ENCODE results near the gene LFNG.
A peak's percentile ranks its signal among the peaks of the same experiment; 100 is the strongest.

Gene LFNG

DNA sequence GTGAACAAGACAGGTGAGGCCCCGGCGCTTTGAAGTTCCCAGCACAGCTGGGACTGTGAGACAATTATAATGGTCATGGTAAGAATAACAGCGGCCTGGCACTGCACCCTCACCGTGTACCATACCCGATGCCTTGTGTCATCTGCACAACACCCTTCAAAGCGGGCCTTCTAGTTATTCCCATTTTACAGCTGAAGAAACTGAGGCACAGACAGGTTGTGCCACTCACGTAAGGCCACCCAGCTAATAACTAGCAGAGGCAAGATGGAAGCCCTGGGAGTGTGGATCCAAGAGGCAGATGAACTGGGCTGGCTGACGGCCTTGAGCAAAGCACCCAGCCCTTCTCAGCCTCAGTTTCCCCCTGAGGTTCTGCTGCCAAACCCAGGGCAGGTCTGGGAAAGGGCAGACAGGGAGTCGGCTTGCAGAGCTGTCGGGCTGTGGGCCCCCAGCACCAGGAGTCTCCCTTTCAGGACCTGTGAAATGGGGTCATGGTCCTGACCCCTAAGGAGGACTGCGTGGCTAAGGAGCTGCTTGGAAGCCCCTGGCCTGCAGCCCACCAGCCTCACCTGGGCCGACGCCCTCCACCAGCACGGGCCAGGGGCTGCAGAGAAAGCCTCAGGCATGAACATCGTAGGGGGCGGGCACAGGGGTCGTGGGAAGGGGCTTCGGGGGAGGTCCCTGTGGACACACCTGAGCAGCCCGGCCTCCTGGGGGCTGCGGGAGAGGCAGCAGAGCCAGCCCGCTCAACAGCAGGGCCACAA lies 15.3 kb upstream of the LFNG start:
- DNase-seq = no peak

DNA sequence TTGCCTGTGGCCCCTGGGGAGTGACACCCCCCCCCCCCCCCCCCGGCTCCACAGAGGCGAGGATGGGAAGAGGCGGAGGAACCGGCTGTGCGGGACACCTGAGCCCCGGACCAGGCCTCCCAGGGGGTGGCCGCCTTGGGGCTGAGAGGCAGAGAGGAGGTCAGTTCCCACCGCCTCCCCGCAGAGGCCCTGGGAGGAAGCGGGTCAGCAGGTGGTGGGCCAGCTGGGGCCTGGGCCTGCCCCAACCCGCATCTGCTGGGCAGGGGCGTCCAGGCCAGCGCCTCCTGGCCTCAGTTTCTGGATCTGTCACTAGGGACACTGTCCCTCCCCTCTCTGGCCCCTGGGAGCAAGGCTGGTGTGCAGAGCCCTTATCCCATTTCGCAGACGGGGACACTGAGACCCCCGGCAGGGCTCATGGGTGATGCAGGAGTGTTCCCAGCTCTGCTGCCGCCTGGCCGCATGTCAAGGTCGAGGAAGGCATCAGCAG lies 14.6 kb upstream of the LFNG start:
- DNase-seq = no peak

DNA sequence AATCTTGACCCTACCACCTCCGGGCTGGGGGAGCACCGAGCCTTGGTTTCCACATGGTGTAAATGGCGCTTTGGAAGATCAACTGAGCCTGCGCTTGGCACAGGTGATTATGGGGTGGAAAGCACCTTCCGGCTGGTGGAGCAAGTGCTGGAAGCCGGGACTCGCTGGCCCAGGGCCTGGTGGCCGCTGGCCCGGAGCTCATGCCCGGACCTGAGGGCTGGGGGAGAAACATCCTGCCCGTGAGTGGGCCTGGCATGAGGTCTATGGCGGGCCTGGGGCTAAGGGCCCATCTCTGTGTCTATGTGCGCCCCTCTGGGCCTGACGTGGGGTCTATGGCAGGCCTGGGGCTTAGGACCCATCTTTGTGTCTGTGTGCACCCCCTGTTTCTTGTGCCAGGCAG lies 14.2 kb upstream of the LFNG start:
- DNase-seq = no peak

DNA sequence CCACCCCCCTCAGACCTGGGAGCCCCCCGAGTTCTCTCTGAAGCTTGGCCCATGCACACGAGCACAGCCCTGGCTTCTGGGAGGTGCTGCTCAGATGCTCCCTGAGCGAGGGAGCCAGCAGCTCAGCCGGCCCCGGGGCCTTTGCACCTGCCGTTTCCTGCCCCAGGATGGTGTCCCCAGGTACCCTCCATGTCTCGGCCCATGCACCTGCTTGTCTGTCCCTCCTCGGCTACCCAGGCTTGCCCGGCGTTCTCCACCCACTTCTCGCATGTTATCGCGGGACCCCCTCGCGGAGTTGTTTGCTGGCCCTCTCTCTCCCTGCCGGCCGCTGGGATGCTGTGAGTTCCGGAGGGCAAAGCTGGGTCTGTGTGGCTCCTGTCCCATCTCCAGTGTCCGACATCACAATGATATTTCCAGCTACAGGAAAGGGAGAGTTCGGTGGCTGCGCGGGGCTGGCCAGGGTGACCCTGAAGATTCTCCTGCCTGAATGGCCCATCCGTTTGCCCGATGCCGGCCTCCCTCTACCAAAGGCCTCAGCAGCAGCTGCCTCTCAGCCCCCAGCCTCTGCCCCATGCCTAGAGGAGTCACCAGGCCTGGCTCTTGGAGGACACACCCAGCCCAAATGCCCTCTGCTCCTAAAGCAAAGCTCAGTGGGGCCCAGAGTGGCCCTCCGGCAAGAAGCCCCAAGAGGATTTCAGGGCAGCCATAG lies 12.2 kb upstream of the LFNG start:
- no peak for DNase-seq

DNA sequence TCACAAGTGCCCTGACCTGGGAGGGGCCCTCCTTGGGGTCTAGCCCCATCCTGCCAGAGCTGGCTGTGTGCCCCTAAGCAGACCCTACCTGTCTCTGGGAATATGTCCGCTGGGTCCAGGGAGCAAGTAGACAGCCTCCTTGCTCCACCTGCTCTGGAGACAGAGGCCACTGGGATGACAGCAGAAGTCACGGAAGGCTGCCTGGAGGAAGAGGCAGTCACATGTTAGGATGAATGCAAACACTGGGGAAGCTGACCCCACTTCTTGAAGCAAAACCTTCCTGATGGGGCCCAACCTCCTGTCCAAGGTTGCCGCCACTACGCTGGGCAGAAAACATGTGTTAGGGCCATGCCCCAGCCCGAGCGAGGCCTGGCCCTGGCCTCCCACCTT lies 11.7 kb upstream of the LFNG start:
- DNase-seq = no peak

DNA sequence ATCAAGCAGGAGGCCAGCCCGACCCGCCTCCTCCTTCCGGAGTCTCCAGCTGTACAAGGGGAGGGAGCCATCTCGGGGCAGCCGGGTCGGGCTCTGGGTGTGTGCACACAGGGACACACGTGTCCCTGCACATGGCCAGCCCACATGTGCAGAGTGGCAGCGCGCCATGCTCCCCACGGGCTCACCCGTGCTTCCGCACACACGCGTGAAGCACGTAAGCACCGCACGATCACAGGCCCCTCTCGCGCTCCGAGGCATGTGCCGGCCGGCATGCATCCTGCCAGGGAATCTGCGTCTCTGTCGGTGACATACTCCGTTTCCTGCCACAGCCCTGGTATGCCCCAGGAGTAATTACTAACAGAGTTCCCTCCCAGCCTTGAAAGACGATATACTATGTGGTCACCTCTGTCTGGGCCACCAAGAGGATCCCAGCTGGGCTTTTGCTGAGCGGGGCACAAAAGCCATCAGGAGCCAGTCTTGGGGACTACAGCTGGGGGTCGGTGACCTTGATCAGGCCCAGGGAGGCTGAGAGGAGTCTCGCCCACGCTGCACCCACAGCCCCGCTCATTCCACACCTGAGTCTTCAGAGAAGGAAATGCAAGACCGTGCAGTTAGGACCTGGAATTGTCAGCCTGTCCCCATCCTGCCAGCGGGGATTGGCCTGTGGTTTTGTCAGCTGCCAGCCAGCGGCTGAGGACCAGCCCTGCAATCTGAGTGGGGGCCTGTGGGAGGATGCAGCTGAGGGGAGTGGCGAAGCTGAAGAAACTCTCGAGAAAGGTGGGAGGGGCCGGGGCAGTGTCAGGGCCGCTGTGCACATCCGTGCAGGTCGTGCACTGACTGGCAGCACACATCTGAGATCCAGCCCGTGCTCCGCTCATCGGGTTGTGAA lies 11.0 kb upstream of the LFNG start:
- DNase-seq = peak; percentile 61

DNA sequence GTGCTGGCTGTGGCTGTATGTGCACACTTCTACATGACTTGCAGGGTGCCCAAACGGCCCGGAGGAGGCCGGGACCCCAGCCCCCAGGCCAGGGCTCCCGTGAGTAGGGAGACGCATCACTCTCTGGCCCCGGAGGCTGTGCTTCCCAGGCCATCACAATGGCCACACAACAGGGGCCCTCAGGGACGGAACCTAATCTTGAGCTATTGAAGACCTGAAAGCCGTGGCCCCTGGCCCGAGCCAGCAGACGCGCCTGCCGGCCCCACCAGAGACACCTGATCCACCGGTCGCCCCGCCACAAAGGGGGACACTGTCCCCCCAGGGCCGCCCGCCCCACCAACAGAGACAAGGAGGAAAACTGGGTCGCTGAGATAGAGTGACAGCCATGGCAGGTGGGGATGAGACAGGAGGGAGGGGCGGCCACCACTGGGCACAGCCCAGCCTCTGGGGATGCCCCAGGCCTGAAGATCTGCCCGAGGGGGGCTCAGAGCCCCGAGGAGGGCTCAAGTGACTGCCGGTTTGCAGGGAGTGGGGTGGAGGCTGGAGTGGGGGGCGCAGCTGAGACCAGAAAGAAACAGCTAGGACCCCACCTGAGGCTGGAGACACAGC lies 10.2 kb upstream of the LFNG start:
- no peak for DNase-seq

DNA sequence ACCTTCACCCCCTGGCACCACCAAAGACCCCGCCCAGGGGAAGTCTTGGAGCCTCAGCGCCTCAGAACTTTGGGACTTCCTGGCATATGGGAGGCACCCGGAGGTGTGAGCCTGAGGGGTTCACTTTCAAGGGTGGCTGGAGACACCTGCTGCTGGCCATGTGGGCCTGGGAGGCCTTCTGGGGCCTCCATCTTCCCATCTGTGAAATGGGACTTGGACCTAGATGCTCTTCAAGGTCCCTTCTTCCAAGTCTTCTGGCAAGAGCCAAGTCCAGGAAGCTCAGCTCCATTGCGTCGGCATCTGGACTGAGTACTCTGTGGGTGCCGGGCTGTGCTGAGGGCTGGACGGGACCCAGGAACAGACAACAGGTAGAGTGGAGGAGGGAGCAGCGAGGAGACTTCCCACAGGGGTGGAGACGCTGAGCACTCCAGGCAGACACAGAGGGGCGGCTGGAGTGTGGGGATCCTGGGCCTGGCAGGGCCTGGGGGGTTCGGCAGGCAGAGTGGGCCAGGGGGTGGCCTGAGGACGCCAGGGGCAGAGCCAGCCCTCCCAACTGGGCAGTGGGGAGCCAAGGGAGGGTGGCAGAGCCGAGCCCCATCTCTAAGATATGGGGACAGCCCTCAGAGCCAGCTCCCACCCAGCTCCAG lies 9.3 kb upstream of the LFNG start:
- DNase-seq = no peak

DNA sequence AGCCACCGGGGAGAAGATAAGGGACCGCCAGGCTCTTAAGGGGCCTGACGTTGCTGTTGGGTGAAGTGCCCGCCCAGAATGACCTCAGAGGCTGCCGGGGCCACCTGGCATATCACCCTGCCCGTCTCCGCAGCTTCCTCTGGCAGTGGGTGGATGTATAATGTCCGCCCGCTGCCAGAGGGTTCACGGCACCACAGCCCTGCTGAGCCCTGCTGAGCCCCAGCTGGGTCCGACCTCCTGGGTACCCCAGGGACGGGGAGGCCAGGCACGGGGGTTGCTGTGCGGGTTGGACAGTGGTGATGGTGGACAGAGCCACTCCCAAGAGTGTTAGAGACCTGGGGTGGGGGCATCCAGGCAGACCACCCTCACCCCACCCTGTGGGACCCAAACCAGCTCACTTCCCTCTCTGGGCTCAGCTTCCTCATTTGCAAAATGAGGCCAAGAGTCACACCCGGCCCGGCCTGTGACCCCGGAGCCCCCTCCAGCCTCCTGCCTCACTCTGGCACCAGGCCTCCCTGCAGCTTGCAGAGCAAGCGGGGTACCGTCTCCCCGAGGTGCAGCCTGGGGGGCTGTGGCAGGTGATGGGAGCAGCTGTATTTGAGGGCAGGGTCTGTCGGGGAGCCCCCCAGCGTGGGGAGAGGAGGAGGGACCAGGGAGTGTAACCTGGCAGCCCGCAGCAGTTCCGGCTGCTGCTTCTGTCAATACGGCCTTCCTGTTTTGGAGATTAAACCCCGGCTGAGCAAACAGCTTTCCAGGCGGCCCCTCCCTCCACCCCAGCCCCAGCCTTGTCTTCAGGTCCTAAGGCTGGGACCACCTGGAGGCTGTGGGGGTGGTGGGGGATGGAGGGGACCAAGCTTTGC lies 8.4 kb upstream of the LFNG start:
- DNase-seq = peak; percentile 53

DNA sequence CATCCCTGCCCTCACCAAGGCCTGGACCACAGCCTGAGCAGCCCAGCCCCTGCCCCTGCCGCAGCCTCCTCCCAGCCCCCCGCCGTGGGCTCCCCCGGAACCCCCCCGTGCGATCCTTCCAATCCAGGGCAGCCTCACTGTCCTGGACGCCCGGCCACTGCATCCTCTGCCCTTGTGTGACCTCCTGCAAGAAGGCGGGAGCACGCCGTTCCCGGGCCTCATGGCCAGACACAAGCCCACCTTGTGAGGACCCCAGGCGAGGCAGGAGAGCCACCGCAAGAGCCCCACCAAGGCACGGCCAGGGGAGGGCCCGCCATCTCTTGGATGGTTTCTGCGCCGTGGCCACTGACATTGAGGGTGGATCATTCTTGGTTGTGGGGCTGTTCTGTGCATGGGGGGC lies 7.8 kb upstream of the LFNG start:
- no peak for DNase-seq

DNA sequence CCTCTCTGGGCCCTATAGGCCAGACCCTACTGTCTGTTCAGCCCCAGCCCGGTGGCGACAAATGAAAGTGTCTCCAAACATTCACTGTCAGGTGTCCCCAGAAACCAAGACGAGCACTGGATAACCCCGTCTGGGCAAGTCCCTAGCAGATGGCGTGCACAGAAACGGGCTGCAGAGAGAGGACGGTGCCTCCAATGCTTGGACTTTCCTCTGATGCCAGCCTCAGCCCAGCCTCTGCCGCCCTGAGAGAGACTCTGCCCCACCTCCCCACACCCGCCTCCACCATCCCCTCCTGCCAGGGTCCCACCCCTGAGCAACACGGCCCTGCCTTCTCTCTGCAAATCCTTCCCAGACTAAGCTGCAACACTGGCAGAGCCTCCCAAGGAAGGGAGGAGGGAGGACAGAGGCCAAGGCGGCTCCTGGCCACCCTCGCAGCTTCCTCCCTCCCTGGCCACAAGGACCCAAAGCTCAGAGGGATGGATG lies 7.4 kb upstream of the LFNG start:
- DNase-seq = no peak

DNA sequence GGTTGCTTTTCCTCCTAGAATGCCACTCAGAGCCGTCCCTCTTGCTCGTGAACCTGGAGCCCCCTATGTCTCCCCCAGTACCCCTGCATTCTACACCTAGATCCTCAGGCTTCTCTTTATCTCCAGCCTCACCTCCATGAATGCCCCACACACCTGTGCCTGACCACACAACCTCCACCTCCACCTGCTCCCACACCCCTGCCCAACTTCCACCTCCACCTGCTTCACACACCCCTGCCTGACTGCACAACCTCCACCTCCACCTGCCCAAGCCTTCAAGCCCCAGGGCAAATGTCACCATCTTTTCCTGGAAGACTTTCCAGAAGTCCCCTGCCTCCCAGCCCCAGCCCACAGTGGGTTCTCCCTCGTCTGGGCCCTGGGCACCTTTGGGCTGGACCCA lies 6.9 kb upstream of the LFNG start:
- no peak for DNase-seq

DNA sequence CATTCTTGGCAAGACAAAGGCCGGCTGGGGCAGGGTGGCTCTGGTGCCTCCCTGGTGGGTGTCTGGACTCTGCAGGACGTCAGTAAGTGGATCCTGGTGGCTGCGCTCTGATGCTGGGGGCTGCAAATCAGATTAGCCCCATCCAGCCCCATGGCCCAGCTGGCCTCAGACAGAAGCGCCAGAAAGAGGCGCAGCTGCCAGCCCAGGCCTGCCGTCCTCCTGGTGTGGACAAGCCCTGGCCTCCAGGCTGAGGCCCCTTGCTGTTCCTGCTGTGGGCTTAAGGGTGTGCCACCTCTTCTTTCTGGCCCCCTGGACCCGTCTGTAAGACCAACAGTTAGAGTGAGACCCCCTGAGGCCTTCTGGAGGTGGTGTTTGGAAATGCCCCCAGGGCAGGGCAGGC lies 5.9 kb upstream of the LFNG start:
- no peak for DNase-seq

DNA sequence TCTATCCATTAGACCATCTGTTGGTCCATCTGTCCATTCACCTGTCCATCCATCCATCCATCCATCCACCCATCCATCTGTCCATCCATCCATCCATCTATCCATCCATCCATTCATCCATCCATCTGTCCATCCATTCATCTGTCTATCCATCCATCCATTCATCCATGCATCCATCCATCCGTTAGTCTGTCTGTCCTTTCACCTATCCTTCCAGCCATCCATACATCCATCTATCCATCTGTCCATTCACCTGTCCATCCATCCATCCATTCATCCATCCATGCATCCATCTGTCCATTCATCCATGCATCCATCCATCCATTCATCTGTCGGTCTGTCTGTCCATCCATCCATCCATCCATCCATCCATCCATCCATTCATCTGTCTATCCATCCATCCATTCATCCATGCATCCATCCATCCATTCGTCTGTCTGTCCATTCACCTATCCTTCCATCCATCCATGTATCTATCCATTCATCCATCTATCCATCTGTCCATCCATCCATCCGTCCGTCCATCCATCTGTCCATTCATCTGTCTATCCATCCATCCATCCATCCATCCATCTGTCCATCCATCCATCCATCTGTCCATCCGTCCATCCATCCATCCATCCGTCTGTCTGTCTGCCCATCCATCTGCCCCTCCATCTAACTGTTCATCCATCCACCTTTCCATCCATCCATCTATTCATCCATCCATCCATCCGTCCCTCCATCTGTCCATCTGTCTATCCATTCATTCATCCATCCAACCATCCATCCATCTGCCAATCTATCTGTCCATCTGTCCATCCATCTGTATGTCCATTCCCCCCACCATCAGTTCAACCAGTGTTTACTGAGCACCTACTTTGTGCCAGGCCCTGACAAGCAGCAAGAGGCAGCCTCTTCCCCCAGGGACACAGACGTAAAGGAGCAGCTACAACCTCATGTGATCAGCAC lies 4.8 kb upstream of the LFNG start:
- no peak for DNase-seq

DNA sequence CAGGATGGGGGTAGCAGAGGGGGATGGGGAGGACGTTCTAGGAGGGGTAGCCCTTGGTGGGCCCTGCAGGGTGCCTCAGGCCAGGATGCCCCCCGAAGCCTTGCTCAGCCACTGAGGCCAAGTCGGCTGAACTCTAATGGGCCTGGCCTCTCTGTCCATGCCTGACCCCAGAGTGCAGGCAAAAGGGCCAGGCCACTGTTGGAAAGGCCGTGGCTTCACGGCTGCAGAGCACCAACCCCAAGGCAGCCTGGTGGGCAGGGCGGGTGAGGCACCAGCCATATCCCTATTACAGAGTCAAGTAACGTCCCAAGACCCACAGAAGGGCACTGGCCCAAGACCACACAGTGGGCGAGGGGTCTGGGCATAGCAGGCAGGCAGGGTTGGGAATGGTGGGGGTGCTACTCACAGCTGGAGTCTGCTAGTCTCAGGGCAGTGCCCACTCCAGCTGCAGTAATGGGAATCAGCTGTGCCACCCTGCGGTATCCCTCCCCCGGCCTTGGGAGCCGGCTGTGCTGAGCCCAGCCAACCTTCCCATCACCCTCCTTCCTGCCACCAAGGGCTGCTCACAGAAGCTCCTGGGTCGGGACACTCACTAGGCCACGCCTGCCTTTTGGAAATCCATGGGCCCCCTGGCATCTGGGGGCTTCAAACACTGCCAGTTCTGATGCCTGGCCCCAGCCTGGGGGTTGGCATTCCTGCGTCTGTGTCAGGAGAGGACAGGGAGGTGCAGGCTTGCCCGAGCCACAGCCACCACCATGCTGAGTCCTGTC lies 4.0 kb upstream of the LFNG start:
- no peak for DNase-seq

DNA sequence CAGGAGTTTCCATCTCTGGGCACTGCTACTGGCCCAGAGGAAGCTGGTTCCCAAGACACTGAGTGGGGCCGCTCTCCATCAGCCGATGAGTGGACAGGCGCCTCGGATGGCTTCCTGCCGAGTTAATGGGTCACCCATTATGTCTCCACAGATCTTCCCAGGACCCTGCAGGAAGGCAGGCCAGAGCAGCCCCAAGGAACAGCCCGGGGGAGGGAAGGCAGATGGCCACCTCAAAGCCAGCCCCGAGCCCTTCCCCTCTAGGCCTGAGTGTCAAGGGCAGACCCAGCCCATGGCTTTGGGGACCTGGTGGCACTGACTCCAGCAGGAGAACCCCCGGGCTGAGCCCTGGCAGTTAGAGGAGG lies 3.4 kb upstream of the LFNG start:
- DNase-seq = no peak

DNA sequence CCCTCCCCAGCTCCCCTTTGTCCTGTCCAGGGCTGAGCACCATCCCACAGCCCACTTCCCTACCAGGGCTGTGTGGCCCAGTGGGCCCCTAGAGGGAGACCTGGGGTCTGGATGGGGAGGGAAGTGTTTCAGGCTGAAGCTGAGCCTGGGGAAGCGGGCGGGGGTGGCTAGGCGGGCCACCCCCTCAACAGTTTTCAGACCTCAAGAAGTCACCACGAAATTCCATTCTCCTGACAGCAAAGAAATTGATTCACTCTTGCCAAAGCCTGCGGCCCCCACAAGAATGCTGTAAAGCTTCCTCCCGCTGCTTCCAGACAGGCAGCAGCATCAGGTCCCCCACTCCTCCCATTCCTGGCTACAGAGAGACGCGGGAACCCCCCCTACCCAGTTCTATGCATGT lies 2.5 kb upstream of the LFNG start:
- DNase-seq = no peak

DNA sequence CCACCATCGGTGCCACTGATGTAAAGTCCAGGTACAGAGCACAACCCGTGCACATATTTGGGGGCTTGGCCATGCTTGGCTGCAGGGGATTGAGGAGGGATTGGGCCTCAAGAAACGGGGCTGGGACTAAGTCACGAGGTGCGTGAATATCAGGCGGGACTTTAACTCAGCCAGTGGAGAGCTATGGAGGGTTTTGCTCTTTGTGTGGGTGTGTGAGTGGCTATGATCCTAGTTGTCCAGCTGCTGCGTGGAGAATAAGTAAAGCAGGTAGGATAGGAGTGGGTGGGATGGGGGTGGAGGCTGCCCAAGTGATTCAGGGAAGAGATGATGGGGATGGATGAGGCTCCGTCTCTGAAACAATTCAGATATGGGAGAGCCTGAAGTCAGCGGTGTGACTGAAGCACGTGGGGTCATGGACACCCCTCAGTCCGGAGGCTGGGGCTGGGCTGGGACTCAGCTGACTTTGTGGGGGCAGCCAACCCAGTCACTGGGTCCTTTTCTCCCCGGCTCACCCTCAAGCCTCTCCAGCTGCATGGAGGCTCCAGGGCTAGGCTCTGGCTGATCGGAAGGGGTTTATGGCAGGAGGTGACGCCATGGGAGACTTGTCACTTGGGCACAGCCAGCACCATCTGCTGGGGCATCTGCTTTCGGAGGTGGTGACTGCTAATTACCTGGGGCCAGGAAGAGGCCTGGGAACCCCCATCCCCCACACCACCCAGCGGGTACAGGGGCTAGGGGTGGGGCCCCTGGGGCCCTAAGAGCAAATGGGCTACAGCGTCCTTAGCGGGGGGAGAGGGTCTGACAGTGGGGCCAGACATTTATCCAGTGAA lies 1.7 kb upstream of the LFNG start:
- DNase-seq = no peak

DNA sequence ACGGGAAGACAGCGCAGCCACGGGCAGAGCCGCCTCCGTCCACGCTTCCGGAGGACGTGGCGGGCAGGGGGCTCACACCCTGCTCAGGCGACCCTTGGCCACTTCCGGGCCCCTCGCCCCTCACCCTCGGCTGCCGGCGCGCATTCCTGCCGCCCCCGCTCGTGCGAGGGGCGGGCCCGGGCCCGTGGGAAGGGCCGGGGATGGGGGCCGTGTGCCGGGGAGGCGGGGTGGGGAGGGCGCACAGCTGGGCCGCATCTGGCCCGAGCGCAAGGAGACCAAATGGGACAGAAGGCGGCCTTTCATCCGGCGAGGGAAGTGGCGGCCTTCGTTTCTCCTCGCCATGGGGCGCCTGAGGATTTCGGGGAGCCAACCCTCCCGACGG lies 846 bp upstream of the LFNG start:
- DNase-seq = no peak

Measured in NCI-H2029 (cell line).